Panc1 (cell line): ENCODE measurements around the gene EEIG2. TPM values are rescaled to one million over a fixed set of nuclear protein-coding genes. Genes with fewer than 3 reads are reported as not detected.
"Not testable (repeated sequence)": the region's sequence is repeated elsewhere in the genome, so short reads cannot be mapped to it uniquely, and the experiment has no call there.

Experiments
- ATAC-seq: fragments of 200-7000 bp; cut with Tn5 transposase; 2 replicates; pipeline ENCODE4 v1.9.1; 2020; ENCODE audit warnings: mild to moderate bottlenecking, moderate library complexity
- BruUV-seq: library from RNA; stranded (reverse); fragments of 400-500 nt; replicated peaks from 2 replicates; lab custom pipeline; 2021; lab: Mats Ljungman, UMichigan
- CTCF ChIA-PET: fragments of 300-600 bp; sonication (Branson Sonifier 250); formaldehyde crosslinking; loops from one replicate; lab custom pipeline; 2022; ENCODE audit warnings: antibody characterized with exemption; lab: Charles Lee
- POLR2A ChIA-PET: fragments of 300-600 bp; sonication (Branson Sonifier 250); formaldehyde crosslinking; loops from one replicate; lab custom pipeline; 2022; ENCODE audit warnings: antibody characterized with exemption; lab: Charles Lee
- DNase-seq: peaks from one replicate; pipeline ENCODE4 v3.0.0-alpha.2; 2010; ENCODE audit warnings: low read depth, low spot score
- H3K27ac ChIP-seq: 2 replicates; pipeline ENCODE4 v1.5.1; 2011; ENCODE audit warnings: mild to moderate bottlenecking, low read length, inconsistent platforms
- H3K27me3 ChIP-seq: fragments of 200-500 bp; sonication (Bioruptor generic); 2 replicates; pipeline ENCODE4 v1.6.0; 2014; ENCODE audit warnings: low read length, inconsistent platforms; ENCODE audit not compliant: control insufficient read depth, insufficient read depth
- H3K36me3 ChIP-seq: fragments of 200-500 bp; sonication (Bioruptor generic); 2 replicates; pipeline ENCODE4 v1.5.1; 2014; ENCODE audit warnings: inconsistent platforms, mild to moderate bottlenecking, low read length, moderate library complexity; ENCODE audit not compliant: control insufficient read depth, insufficient read depth
- H3K4me1 ChIP-seq: 2 replicates; pipeline ENCODE4 v1.5.1; 2011; ENCODE audit warnings: inconsistent platforms, mild to moderate bottlenecking, low read length, moderate library complexity; ENCODE audit not compliant: control insufficient read depth, insufficient read depth
- H3K4me3 ChIP-seq, 2 experiments: 2 replicates each; pipeline ENCODE4 v1.5.1; 2011 to 2012; ENCODE audit warnings: low read depth in 2 of 2, low read length in 2 of 2, mild to moderate bottlenecking in 2 of 2, inconsistent platforms in 1 of 2, moderate library complexity in 1 of 2
- H3K9me3 ChIP-seq: fragments of 200-500 bp; sonication (Bioruptor generic); 2 replicates; pipeline ENCODE4 v1.5.1; 2014; ENCODE audit warnings: low read depth, mild to moderate bottlenecking, inconsistent platforms, low read length, moderate library complexity; ENCODE audit not compliant: control insufficient read depth, insufficient read depth
- POLR2AphosphoS5 ChIP-seq: IDR thresholded peaks from 2 replicates; pipeline ENCODE4 v1.6.1; 2012; ENCODE audit warnings: mild to moderate bottlenecking, low read depth, low read length, moderate library complexity
- REST ChIP-seq, 2 experiments: IDR thresholded peaks; 2 replicates each; pipeline ENCODE4 v1.6.1; 2011 to 2012; ENCODE audit warnings: low read depth in 2 of 2, control low read depth in 1 of 2, low read length in 1 of 2, mild to moderate bottlenecking in 1 of 2, moderate library complexity in 1 of 2; ENCODE audit not compliant: insufficient read depth in 1 of 2
- SIN3A ChIP-seq: IDR thresholded peaks from 2 replicates; pipeline ENCODE4 v1.6.1; 2012; ENCODE audit warnings: low read depth, mild to moderate bottlenecking, low read length, moderate library complexity, borderline replicate concordance; ENCODE audit not compliant: insufficient read depth
- TCF7L2 ChIP-seq: IDR thresholded peaks from 2 replicates; pipeline ENCODE4 v1.6.1; 2011; ENCODE audit warnings: mild to moderate bottlenecking, low read depth, low read length, inconsistent platforms
- in situ Hi-C: cut with HindIII; loops from 2 replicates; pipeline ENCODE4 v1.10.0; 2016; ENCODE audit warnings: low sequenced_read_pairs, low pct_unique_long_range_greater_than_20kb
- intact Hi-C: fragments of 100-400 bp; cut with micrococcal nuclease; formaldehyde crosslinking; loops from one replicate; pipeline ENCODE4 v1.10.0; 2022; ENCODE audit not compliant: unreplicated experiment
- total RNA-seq: library from RNA; stranded (reverse); gene quantifications from one replicate; pipeline ENCODE4 v1.2.1, GENCODE V29; 2021; ENCODE audit not compliant: unreplicated experiment
- TF ChIP-seq, protein P1 (sequence below): fragments of 450-650 bp; IDR thresholded peaks from 2 replicates; pipeline ENCODE4 v1.5.1; 2017; ENCODE audit warnings: mild to moderate bottlenecking

EEIG2 gene
- total RNA-seq, 1 experiment from 2014 or later: 5.4 TPM

GRCh38 chr1:108541861-108542260 lies 18.0 kb upstream of the EEIG2 start:
- BruUV-seq: no TSS peak
- intact Hi-C loops: no loop called here
- H3K9me3 ChIP-seq: no peaks in the 10 kb centered on the region
- H3K27me3 ChIP-seq: no peaks in the 10 kb centered on the region
- no peak overlapping the region for H3K27ac ChIP-seq
- H3K4me1 ChIP-seq: no peaks in the 10 kb centered on the region
- DNase-seq: no peak
- ChIA-PET CTCF (no interaction called here), POLR2A (no interaction called here)
- no peak for TF ChIP-seq SIN3A
- TF ChIP-seq TCF7L2: no peak
- TF ChIP-seq POLR2AphosphoS5: no peak
- TF ChIP-seq, protein P1, sequence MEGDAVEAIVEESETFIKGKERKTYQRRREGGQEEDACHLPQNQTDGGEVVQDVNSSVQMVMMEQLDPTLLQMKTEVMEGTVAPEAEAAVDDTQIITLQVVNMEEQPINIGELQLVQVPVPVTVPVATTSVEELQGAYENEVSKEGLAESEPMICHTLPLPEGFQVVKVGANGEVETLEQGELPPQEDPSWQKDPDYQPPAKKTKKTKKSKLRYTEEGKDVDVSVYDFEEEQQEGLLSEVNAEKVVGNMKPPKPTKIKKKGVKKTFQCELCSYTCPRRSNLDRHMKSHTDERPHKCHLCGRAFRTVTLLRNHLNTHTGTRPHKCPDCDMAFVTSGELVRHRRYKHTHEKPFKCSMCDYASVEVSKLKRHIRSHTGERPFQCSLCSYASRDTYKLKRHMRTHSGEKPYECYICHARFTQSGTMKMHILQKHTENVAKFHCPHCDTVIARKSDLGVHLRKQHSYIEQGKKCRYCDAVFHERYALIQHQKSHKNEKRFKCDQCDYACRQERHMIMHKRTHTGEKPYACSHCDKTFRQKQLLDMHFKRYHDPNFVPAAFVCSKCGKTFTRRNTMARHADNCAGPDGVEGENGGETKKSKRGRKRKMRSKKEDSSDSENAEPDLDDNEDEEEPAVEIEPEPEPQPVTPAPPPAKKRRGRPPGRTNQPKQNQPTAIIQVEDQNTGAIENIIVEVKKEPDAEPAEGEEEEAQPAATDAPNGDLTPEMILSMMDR: no peak
- no peak for TF ChIP-seq REST (IDR thresholded peaks at IDR 0.05; ENCODE audit: insufficient read depth in 1 of 2, low read depth in 2 of 2, low read length in 1 of 2)
- ATAC-seq: no peak
- no peak overlapping the region for H3K4me3 ChIP-seq
- H3K36me3 ChIP-seq: no peaks in the 10 kb centered on the region
- in situ Hi-C loops: no loop called here

DNA sequence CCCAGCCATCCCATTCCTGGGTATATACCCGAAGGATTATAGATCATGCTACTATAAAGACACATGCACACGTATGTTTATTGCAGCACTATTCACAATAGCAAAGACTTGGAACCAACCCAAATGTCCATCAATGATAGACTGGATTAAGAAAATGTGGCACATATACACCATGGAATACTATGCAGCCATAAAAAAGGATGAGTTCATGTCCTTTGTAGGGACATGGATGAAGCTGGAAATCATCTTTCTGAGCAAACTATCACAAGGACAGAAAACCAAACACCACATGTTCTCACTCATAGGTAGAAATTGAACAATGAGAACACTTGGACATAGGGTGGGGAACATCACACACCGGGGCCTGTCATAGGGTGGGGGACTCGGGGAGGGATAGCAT lies 12.4 kb upstream of the EEIG2 start:
- H3K4me3 ChIP-seq, H3K4me1 ChIP-seq, BruUV-seq, H3K9me3 ChIP-seq, H3K27ac ChIP-seq, POLR2A ChIA-PET, CTCF ChIA-PET, H3K27me3 ChIP-seq, ATAC-seq, DNase-seq, intact Hi-C loops, H3K36me3 ChIP-seq, in situ Hi-C loops: not testable (repeated sequence)

DNA sequence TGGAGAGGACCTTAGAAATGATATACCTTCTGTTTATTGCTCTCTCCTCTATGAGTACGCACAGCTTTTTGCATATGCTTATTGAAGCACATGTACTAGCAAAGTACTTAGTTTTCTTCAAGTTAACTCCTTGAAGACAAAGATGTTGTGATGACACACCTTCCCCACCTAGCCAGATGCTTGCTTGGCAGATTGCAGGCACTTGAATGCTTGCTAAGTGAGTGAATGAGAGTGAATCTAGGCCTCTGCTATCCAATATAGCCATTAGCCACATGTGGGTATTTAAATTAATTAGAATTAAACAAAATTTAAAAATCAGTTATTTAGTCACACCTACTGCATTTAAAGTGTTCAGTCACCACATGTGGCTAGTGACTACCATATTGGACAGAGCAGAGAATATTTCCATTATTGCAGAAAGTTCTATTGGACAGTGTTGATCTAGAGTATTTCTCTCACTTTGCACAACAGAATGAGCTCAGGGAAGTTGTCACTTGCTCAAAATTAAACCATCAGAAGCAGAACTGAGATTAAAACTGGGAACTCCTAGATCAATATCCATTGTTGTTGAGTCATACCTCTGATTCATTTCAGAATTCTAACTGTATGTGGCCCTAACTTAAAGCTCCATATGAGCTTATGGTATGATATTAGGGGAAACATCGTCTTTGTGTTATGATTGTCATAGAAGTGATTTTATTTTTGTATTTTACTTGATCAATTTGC lies 8.6 kb upstream of the EEIG2 start:
- Histone ChIP-seq H3K36me3 (no peaks in the 10 kb centered on the region), H3K27me3 (no peaks in the 10 kb centered on the region), H3K27ac (no peak overlapping the region), H3K4me3 (no peak overlapping the region), H3K4me1 (no peaks in the 10 kb centered on the region), H3K9me3 (no peaks in the 10 kb centered on the region)
- DNase-seq: no peak
- TF ChIP-seq, protein P1: no peak
- TF ChIP-seq REST (IDR thresholded peaks at IDR 0.05; ENCODE audit: insufficient read depth in 1 of 2, low read depth in 2 of 2, low read length in 1 of 2) (no peak), SIN3A (no peak), POLR2AphosphoS5 (no peak), TCF7L2 (no peak)
- ChIA-PET POLR2A (no interaction called here), CTCF (no interaction called here)
- ATAC-seq: no peak
- intact Hi-C loops: no loop called here
- in situ Hi-C loops: no loop called here
- no TSS peak for BruUV-seq
